Heart left ventricle (tissue), 16 donors: ENCODE results near the gene CFAP54. TPM values are rescaled to one million over a fixed set of nuclear protein-coding genes. Genes with fewer than 3 reads are reported as not detected.
"Not testable (repeated sequence)": the region's sequence is repeated elsewhere in the genome, so short reads cannot be mapped to it uniquely, and the experiment has no call there.

Experiments
- ATAC-seq, 4 donors: fragments of 200-7000 bp; cut with Tn5 transposase; one replicate each; pipeline ENCODE4 v1.9.1; 2020 to 2022; ENCODE audit warnings: moderate library complexity in 4 of 4, mild to moderate bottlenecking in 3 of 4, moderate number of reproducible peaks in 1 of 4
- DNase-seq, 5 donors: peaks; one replicate each; pipeline ENCODE4 v3.0.0-alpha.2; 2020
- H3K27ac ChIP-seq, 12 donors: fragments of 200-600 bp; sonication (generic) in 4 of 12; one replicate each; pipeline versions ENCODE4 v1.5.0 to v1.8.0; 2016 to 2022; ENCODE audit warnings: mild to moderate bottlenecking in 2 of 12
- H3K27me3 ChIP-seq, 9 donors: fragments of 200-600 bp; sonication (generic) in 2 of 9; one replicate each; pipeline versions ENCODE4 v1.5.1 to v1.8.0; 2016 to 2022; ENCODE audit warnings: mild to moderate bottlenecking in 3 of 9
- H3K36me3 ChIP-seq, 9 donors: fragments of 200-600 bp; sonication (generic) in 2 of 9; one replicate each; pipeline versions ENCODE4 v1.5.0 to v1.8.0; 2018 to 2022; ENCODE audit warnings: mild to moderate bottlenecking in 2 of 9
- H3K4me1 ChIP-seq, 12 donors: fragments of 200-600 bp; sonication (generic) in 4 of 12; one replicate each; pipeline versions ENCODE4 v1.5.0 to v1.8.0; 2016 to 2022; ENCODE audit warnings: mild to moderate bottlenecking in 3 of 12
- H3K4me3 ChIP-seq, 12 donors: fragments of 200-600 bp; sonication (generic) in 4 of 12; one replicate each; pipeline versions ENCODE4 v1.5.0 to v1.8.0; 2017 to 2022; ENCODE audit warnings: mild to moderate bottlenecking in 9 of 12, moderate library complexity in 4 of 12
- H3K9me3 ChIP-seq, 12 donors: fragments of 200-600 bp; sonication (generic) in 4 of 12; one replicate each; pipeline versions ENCODE4 v1.5.0 to v1.8.0; 2016 to 2022; ENCODE audit warnings: mild to moderate bottlenecking in 1 of 12
- POLR2A ChIP-seq, 2 donors: fragments of 450-650 bp; IDR thresholded peaks; one replicate each; pipeline ENCODE4 v1.6.1; 2017; ENCODE audit warnings: antibody characterized with exemption in 2 of 2, mild to moderate bottlenecking in 2 of 2, moderate library complexity in 2 of 2
- WGBS, 4 donors: extraction: QIAGEN DNeasy Blood & Tissue Kit in 2 of 4; methylation state at CpG; one replicate each; pipeline versions ENCODE4 v1.1.5 to v1.1.7; 2013 to 2018; 5-methylcytosine and 5-hydroxymethylcytosine counted together
- intact Hi-C, 10 donors: fragments of 100-400 bp; cut with DNase I; formaldehyde crosslinking; loops; one replicate each; pipeline versions ENCODE4 v1.11.1 to v1.14.2; 2022
- polyA plus RNA-seq, 2 donors: library from polyadenylated mRNA; stranded (reverse); fragments of 200-250 nt; gene quantifications; one replicate each; pipeline ENCODE4 v1.2.3, GENCODE V29; 2013
- total RNA-seq, 9 donors: library from RNA; depleted of rRNA in 2 of 9; stranded (reverse); fragments of >200 nt in 2 of 9; fragmentation: NEBNext Ultra II Directional in 3 of 9; extraction: Animal tissue kit (Norgen Biotek cat#: 25700) in 3 of 9; gene quantifications; one replicate each; pipeline versions ENCODE4 v1.1.0 to v1.2.4, GENCODE V29; 2016 to 2023
- TF ChIP-seq, protein P1 (sequence below), 12 donors: fragments of 200-600 bp; sonication (generic) in 4 of 12; IDR thresholded peaks; one replicate each; pipeline versions ENCODE4 v1.5.0 to v1.8.0; 2018 to 2022; ENCODE audit warnings: antibody characterized with exemption in 12 of 12, mild to moderate bottlenecking in 5 of 12
- donor health status: ischemic (EF 13 %, LVEDD 7.1; RV severe dilation, severe dysfunction).
- donor health status: healthy with polysubstance abuse.
- donor health status: DM: no; HTN: yes; CAD: no.
- donor health status: DM: no; HTN: no; CAD: no.
- donor health status: ischemic (EF 25% LVEDD 6.9; RV normal size, moderate dysfunction).
- donor health status: ischemic (EF 25% LVEDD 5.7; RV mildly dilated, moderate dysfunction).
- donor health status: healthy.
- donor health status: DM: yes; HTN: yes; CAD: no.
- donor health status: ischemic (EF 35%, LVEDD 5.7; RV mildly dilated, moderate dysfunction).
- donor health status: nonischemic (EF 11% LVEDD 7.7; RV severe dilation, severe dysfunction).
- donor health status: DM: yes; HTN: yes; CAD: no.
- donor health status: PGD.
- donor health status: ischemic (EF 29% LVEDD 5.4; RV normal size, mild dysfunction).
- donor health status: nonischemic (EF 23%, LVEDD 6.1; RV moderate dilation, normal function).

The CFAP54 gene
- total and polyA plus RNA-seq, 11 donors = 0.07 to 0.79 (median 0.13) TPM; not detected in 1

DNA sequence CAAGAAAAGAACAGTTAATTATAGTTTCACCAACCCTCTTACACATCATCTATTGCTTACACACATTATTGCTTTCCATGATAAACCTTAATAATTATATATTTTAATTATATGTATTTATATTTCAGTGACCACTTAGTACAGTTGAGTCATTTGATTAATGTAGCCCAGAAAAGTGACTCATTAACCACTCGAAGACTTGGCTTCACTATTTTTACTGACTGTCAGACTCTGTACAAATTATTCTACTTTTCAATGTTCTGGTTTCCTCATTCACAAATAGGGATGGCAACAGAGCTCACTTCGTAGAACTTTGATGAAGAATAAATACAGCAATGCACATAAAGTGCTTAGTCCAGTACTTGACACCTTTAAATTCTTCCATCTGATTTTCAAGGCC is 98.3 kb downstream of the CFAP54 start:
- Histone ChIP-seq H3K4me3 (no peak overlapping the region), H3K27ac (no peak overlapping the region), H3K4me1 (no peaks in the 10 kb centered on the region), H3K9me3 (no peaks in the 10 kb centered on the region), H3K36me3 (no peaks in the 10 kb centered on the region), H3K27me3 (no peaks in the 10 kb centered on the region)
- intact Hi-C loops = loop anchor here in 6 of 10 donors (10.0 kb wide), 4 partner anchors 397 to 1807 kb away; no protein-coding TSS in a partner anchor
- ATAC-seq (no peak), DNase-seq (no peak)
- 72 to 78% (median 75%) methylated on average over 2 of the region's 2 CpGs for whole genome bisulfite sequencing, 4 donors
- TF ChIP-seq, protein P1, sequence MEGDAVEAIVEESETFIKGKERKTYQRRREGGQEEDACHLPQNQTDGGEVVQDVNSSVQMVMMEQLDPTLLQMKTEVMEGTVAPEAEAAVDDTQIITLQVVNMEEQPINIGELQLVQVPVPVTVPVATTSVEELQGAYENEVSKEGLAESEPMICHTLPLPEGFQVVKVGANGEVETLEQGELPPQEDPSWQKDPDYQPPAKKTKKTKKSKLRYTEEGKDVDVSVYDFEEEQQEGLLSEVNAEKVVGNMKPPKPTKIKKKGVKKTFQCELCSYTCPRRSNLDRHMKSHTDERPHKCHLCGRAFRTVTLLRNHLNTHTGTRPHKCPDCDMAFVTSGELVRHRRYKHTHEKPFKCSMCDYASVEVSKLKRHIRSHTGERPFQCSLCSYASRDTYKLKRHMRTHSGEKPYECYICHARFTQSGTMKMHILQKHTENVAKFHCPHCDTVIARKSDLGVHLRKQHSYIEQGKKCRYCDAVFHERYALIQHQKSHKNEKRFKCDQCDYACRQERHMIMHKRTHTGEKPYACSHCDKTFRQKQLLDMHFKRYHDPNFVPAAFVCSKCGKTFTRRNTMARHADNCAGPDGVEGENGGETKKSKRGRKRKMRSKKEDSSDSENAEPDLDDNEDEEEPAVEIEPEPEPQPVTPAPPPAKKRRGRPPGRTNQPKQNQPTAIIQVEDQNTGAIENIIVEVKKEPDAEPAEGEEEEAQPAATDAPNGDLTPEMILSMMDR (IDR thresholded peaks at IDR 0.05) = no peak
- TF ChIP-seq POLR2A (IDR thresholded peaks at IDR 0.05) = no peak

DNA sequence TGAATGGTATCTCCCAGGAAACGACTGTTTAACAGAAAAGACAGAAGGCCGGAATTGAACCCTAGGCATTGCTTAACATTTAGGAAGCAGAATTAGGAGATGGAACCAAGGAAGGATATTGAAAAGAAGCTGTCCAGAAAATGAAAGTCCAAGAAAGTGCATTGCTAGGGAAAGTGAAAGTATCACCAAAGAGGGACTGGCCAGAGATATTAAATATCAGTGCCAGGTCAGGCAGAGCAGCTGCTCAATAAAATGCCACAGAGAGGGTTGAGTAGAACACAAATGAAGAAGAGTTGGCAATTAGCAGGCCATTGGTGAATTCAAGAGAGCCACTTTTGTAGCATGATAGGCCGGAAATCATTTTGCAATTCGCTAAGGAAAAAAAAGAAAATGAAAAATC is 101.6 kb downstream of the CFAP54 start:
- intact Hi-C loops = no loop called here
- 63 to 75% (median 65%) methylated on average over 4 of the region's 4 CpGs for WGBS, 4 donors
- Histone ChIP-seq H3K4me1 (no peaks in the 10 kb centered on the region), H3K9me3 (no peaks in the 10 kb centered on the region), H3K4me3 (no peak overlapping the region), H3K27me3 (no peaks in the 10 kb centered on the region), H3K27ac (no peak overlapping the region), H3K36me3 (no peaks in the 10 kb centered on the region)
- TF ChIP-seq, protein P1 (IDR thresholded peaks at IDR 0.05) = no peak
- no peak for TF ChIP-seq POLR2A (IDR thresholded peaks at IDR 0.05)
- ATAC-seq (no peak), DNase-seq (no peak)

DNA sequence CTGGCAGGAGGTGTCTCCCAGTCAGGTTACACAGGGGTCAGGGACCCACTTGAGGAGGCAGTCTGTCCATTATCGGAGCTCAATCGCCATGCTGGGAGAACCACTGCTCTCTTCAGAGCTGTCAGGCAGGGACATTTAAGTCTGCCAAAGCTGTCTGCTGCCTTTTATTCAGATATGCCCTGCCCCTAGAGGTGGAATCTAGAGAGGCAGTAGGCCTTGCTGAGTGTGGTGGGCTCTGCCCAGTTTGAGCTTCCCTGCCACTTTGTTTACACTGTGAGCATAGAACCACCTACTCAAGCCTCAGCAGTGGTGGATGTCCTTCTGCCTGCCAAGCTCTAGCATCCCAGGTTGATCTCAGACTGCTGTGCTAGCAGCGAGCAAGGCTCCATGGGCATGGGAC is 115.0 kb downstream of the CFAP54 start:
- ATAC-seq, H3K4me3 ChIP-seq, H3K27ac ChIP-seq, H3K27me3 ChIP-seq, H3K4me1 ChIP-seq, DNase-seq, H3K36me3 ChIP-seq, H3K9me3 ChIP-seq, intact Hi-C loops: not testable (repeated sequence)
- WGBS, 4 donors = 92 to 100% (median 96%) methylated on average over 3 of the region's 3 CpGs

DNA sequence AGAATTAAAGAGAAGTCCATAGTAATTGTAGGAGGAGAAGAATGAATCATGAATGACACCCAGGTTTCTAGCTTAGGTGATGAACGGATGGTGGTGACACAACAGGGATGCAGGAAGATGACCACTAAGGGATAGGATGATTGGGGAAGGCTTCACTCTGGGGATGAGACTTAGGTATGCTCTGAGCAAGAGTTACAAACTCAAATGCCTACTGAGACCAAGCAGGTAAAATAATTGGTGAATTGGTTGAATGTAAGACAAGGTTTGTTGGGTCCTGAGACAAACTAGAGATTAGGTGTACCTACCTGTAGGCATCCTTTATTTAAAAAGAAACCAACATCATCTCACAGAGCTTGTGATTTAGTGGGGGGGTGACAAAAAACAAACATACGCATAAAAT is 116.3 kb downstream of the CFAP54 start:
- DNase-seq (no peak), ATAC-seq (no peak)
- Histone ChIP-seq H3K27me3 (no peaks in the 10 kb centered on the region), H3K9me3 (peaks cover 0 to 4% (median 0%) of the 10 kb centered on the region in 12 donors), H3K4me1 (no peaks in the 10 kb centered on the region), H3K36me3 (no peaks in the 10 kb centered on the region), H3K4me3 (no peak overlapping the region), H3K27ac (no peak overlapping the region)
- intact Hi-C loops = no loop called here
- TF ChIP-seq, protein P1 (IDR thresholded peaks at IDR 0.05) = no peak
- TF ChIP-seq POLR2A (IDR thresholded peaks at IDR 0.05) = no peak
- WGBS, 4 donors = 84 to 93% (median 88%) methylated on average over 2 of the region's 2 CpGs

DNA sequence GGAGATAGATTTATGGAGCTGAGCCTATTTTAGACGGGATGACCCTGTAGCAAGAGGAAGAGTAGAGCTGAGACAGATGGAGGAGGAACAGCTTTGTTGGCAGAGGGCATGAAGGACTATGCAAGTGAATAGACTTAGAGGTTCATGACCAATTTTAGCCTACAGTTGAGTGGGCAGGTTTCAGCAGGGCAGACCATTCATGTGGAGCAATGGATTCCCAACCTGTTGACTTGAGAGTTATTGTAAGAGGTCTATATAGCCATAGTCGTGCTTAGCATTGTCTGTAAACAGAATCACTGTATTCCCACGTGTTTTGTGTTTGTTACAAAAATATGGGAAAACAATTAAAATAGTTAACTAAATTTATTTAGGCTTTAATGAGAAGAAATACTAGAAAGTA is 116.8 kb downstream of the CFAP54 start:
- intact Hi-C loops = no loop called here
- Histone ChIP-seq H3K27me3 (no peaks in the 10 kb centered on the region), H3K4me1 (no peaks in the 10 kb centered on the region), H3K4me3 (no peak overlapping the region), H3K36me3 (no peaks in the 10 kb centered on the region), H3K9me3 (peaks cover 0 to 5% (median 0%) of the 10 kb centered on the region in 12 donors), H3K27ac (no peak overlapping the region)
- no peak for DNase-seq
- ATAC-seq = no peak
- no peak for TF ChIP-seq POLR2A (IDR thresholded peaks at IDR 0.05)
- TF ChIP-seq, protein P1 (IDR thresholded peaks at IDR 0.05) = no peak
- 65 to 71% (median 69%) methylated on average over 3 of the region's 3 CpGs for WGBS, 4 donors
